ENCODE data around the gene MARCHF5.

MARCHF5 gene

DNA sequence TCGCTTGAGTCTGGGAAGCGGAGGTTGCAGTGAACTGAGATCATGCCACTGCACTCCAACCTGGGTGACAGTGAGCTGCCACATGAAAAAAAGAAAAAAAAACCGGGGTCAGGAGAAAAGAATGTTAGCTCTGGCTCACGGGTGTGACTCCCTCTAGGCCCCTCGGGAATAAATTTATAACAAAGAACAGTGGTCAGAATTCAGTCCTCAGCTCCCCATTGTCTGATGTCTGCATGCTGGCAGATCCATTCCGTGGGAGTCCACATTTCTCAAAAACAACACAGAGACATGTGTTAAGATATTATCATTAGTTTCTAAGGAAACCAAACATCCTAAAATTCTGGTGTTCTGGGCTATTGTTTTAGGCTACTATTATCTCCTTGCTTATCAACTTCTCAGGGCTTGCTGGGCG is 90.6 kb downstream of the MARCHF5 start:
- H3K4me3 ChIP-seq (ENCODE audit: low read length): no peak overlapping the region
- no peaks in the 10 kb centered on the region for H3K4me1 ChIP-seq (ENCODE audit: low read length)
- no peak overlapping the region for H3K4me2 ChIP-seq (ENCODE audit: low read depth, low read length)
- no peaks in the 10 kb centered on the region for H3F3A ChIP-seq (ENCODE audit: insufficient read depth, low read length)
- no peak overlapping the region for H3K9ac ChIP-seq (ENCODE audit: low read length)
- H3K27me3 ChIP-seq (replicated peaks; ENCODE audit: insufficient read depth, low read length): no peaks in the 10 kb centered on the region
- DNase-seq: no peak
- TF ChIP-seq EZH2 (optimal IDR thresholded peaks at IDR 0.05; ENCODE audit: low read depth, low read length) (no peak), EZH2phosphoT487 (IDR thresholded peaks at IDR 0.05; ENCODE audit: low read length) (no peak)
- TF ChIP-seq, protein P1, sequence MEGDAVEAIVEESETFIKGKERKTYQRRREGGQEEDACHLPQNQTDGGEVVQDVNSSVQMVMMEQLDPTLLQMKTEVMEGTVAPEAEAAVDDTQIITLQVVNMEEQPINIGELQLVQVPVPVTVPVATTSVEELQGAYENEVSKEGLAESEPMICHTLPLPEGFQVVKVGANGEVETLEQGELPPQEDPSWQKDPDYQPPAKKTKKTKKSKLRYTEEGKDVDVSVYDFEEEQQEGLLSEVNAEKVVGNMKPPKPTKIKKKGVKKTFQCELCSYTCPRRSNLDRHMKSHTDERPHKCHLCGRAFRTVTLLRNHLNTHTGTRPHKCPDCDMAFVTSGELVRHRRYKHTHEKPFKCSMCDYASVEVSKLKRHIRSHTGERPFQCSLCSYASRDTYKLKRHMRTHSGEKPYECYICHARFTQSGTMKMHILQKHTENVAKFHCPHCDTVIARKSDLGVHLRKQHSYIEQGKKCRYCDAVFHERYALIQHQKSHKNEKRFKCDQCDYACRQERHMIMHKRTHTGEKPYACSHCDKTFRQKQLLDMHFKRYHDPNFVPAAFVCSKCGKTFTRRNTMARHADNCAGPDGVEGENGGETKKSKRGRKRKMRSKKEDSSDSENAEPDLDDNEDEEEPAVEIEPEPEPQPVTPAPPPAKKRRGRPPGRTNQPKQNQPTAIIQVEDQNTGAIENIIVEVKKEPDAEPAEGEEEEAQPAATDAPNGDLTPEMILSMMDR (IDR thresholded peaks at IDR 0.05; ENCODE audit: low read length): no peak
- no peaks in the 10 kb centered on the region for H3K36me3 ChIP-seq (replicated peaks; ENCODE audit: insufficient read depth, low read length)
- H3K79me2 ChIP-seq (ENCODE audit: low read length): no peaks in the 10 kb centered on the region
- H2AFZ ChIP-seq (ENCODE audit: low read length): no peak overlapping the region
- H3K27ac ChIP-seq (ENCODE audit: low read length): no peak overlapping the region
- H3K9me3 ChIP-seq (replicated peaks; ENCODE audit: insufficient read depth, low read length): no peaks in the 10 kb centered on the region
- no peaks in the 10 kb centered on the region for H4K20me1 ChIP-seq (ENCODE audit: insufficient read depth, low read length)
- no peaks in the 10 kb centered on the region for H3K9me2 ChIP-seq (replicated peaks; ENCODE audit: insufficient read depth, low read length)

DNA sequence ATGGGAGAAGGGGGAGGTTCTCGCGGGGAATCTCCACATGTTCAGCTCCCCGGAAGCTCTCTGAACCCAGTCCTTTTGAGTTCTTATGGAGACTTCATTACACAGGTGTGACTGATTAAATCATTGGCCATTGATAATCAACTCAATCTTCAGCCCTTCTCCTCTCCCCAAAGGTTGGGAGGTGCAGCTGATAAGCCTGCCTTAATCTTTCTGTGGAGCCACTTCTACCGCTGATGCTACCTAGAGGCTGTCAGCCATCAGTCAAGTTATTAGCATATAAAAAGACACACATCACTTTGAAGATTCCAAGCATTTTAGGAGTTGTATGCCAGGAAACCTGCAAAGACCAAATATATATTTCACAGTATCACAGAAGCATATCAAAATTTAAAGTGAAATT is 91.7 kb downstream of the MARCHF5 start:
- Histone ChIP-seq H3F3A (ENCODE audit: insufficient read depth, low read length) (no peaks in the 10 kb centered on the region), H3K4me2 (ENCODE audit: low read depth, low read length) (no peak overlapping the region)

DNA sequence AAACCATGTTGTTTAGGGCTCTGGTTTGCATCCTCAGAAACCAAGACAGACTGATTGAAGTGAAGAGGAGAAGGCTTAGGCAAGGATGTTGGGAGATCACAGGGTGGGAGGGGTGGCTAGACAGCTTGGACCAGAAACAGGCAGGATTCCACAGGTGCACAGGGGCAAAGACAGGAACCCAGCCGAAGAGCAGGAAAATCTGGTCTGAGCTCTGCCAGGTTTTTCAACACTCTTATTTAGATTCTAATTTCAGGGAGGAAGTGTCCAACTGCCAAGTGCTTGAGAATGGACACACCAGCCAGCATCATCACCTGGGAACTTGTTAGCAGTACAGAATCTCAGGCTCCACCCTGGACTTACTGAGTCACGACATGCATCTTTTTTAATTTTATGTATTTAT is 93.8 kb downstream of the MARCHF5 start:
- H3K4me1 ChIP-seq (ENCODE audit: low read length): no peaks in the 10 kb centered on the region
- no peaks in the 10 kb centered on the region for H3K9me3 ChIP-seq (replicated peaks; ENCODE audit: insufficient read depth, low read length)
- H3K4me3 ChIP-seq (ENCODE audit: low read length): no peak overlapping the region
- H3F3A ChIP-seq (ENCODE audit: insufficient read depth, low read length): no peaks in the 10 kb centered on the region
- no peaks in the 10 kb centered on the region for H3K9me2 ChIP-seq (replicated peaks; ENCODE audit: insufficient read depth, low read length)
- H4K20me1 ChIP-seq (ENCODE audit: insufficient read depth, low read length): no peaks in the 10 kb centered on the region
- H2AFZ ChIP-seq (ENCODE audit: low read length): no peak overlapping the region
- no peaks in the 10 kb centered on the region for H3K27me3 ChIP-seq (replicated peaks; ENCODE audit: insufficient read depth, low read length)
- TF ChIP-seq EZH2 (optimal IDR thresholded peaks at IDR 0.05; ENCODE audit: low read depth, low read length) (no peak), EZH2phosphoT487 (IDR thresholded peaks at IDR 0.05; ENCODE audit: low read length) (no peak)
- TF ChIP-seq, protein P1 (IDR thresholded peaks at IDR 0.05; ENCODE audit: low read length): no peak
- H3K79me2 ChIP-seq (ENCODE audit: low read length): no peaks in the 10 kb centered on the region
- DNase-seq: no peak
- H3K36me3 ChIP-seq (replicated peaks; ENCODE audit: insufficient read depth, low read length): no peaks in the 10 kb centered on the region
- H3K4me2 ChIP-seq (ENCODE audit: low read depth, low read length): no peak overlapping the region
- H3K9ac ChIP-seq (ENCODE audit: low read length): no peak overlapping the region
- no peak overlapping the region for H3K27ac ChIP-seq (ENCODE audit: low read length)

More for the DNA sequence above, 91.7 kb downstream of the MARCHF5 start:
- Histone ChIP-seq H3K79me2 (ENCODE audit: low read length) (no peaks in the 10 kb centered on the region), H3K9me3 (replicated peaks; ENCODE audit: insufficient read depth, low read length) (no peaks in the 10 kb centered on the region), H3K27ac (ENCODE audit: low read length) (no peak overlapping the region), H3K4me1 (ENCODE audit: low read length) (no peaks in the 10 kb centered on the region), H3K36me3 (replicated peaks; ENCODE audit: insufficient read depth, low read length) (no peaks in the 10 kb centered on the region), H2AFZ (ENCODE audit: low read length) (no peak overlapping the region), H3K4me3 (ENCODE audit: low read length) (no peak overlapping the region), H4K20me1 (ENCODE audit: insufficient read depth, low read length) (no peaks in the 10 kb centered on the region), H3K9ac (ENCODE audit: low read length) (no peak overlapping the region), H3K27me3 (replicated peaks; ENCODE audit: insufficient read depth, low read length) (no peaks in the 10 kb centered on the region), H3K9me2 (replicated peaks; ENCODE audit: insufficient read depth, low read length) (no peaks in the 10 kb centered on the region)
- DNase-seq: no peak
- TF ChIP-seq, protein P1 (IDR thresholded peaks at IDR 0.05; ENCODE audit: low read length): no peak
